ENCODE results near the gene FANCC. TPM values are rescaled to one million over a fixed set of nuclear protein-coding genes. Genes with fewer than 3 reads are reported as not detected.

Gene FANCC
- total and polyA plus RNA-seq, 2 of the 4 experiments (the other 2 are of a cell fraction): 4.7 to 6.3 TPM

- no peak overlapping the region for H3K18ac ChIP-seq (ENCODE audit: low read depth, low read length)
- no peak overlapping the region for H4K8ac ChIP-seq (ENCODE audit: low read depth in 2 of 2, low read length in 2 of 2)
- peaks cover 8% of the 10 kb centered on the region; the same call in 1 of the 2 replicates for H3K9me1 ChIP-seq (ENCODE audit: insufficient read depth, low read length)
- no peak overlapping the region for H3K14ac ChIP-seq (replicated peaks; ENCODE audit: low read depth, low read length)
- H2BK20ac ChIP-seq (ENCODE audit: low read depth, low read length): no peak overlapping the region
- no TSS peak for BruUV-seq (replicated peaks)
- ChIA-PET POLR2A (ENCODE audit: unreplicated experiment) (no interaction called here), CTCF (interaction anchor here (1.1 to 1.5 kb wide), 2 partner anchors 11 kb away, joined by 4 to 5 read pairs; no protein-coding TSS in a partner anchor)
- H3K27ac ChIP-seq (ENCODE audit: insufficient read depth, low read length): no peak overlapping the region
- H3K79me1 ChIP-seq (ENCODE audit: low read depth in 1 of 2, low read length in 2 of 2): no peaks in the 10 kb centered on the region
- no peak overlapping the region for H2BK120ac ChIP-seq (ENCODE audit: low read depth, low read length)
- H3K9ac ChIP-seq (ENCODE audit: low read depth, low read length): no peak overlapping the region
- intact Hi-C loops (cut with micrococcal nuclease): no loop called here
- H3K4me3 ChIP-seq (ENCODE audit: insufficient read depth, low read depth, low read length): no peak overlapping the region
- no peak overlapping the region for H4K5ac ChIP-seq (ENCODE audit: low read depth, low read length)
- no peak overlapping the region for H2AK9ac ChIP-seq (replicated peaks; ENCODE audit: low read depth, low read length, poor library complexity)
- no peak overlapping the region for H2AFZ ChIP-seq (replicated peaks; ENCODE audit: low read length, poor library complexity)
- no peak overlapping the region for H2BK5ac ChIP-seq (ENCODE audit: low read depth, low read length, poor library complexity, severe bottlenecking)
- H3K36me3 ChIP-seq (ENCODE audit: control insufficient read depth, insufficient read depth, low read length): peaks cover 3% of the 10 kb centered on the region; the same call in 1 of the 2 replicates
- no peaks in the 10 kb centered on the region for H3K9me3 ChIP-seq (ENCODE audit: control insufficient read depth, insufficient read depth, low read length)
- dilution Hi-C loops (cut with HindIII; ENCODE audit: low sequenced_read_pairs, unreplicated experiment): no loop called here
- no peak for DNase-seq
- no peak overlapping the region for H4K91ac ChIP-seq (ENCODE audit: insufficient read depth, low read depth, low read length)
- no peak for TF ChIP-seq POLR2A (IDR thresholded peaks at IDR 0.05; ENCODE audit: low read depth, low read length)
- TF ChIP-seq CTCF (conservative IDR thresholded peaks at IDR 0.05; ENCODE audit: low read depth, low read length): no peak
- no peak for TF ChIP-seq ELK1 (IDR thresholded peaks at IDR 0.05; ENCODE audit: borderline replicate concordance, low read depth, low read length)
- no peak for TF ChIP-seq FOS (IDR thresholded peaks at IDR 0.05; ENCODE audit: low read depth, low read length)
- no peak for TF ChIP-seq MAZ (IDR thresholded peaks at IDR 0.05; ENCODE audit: borderline replicate concordance, low read depth, low read length)
- no peak for TF ChIP-seq RFX5 (IDR thresholded peaks at IDR 0.05; ENCODE audit: low read depth, low read length)
- no peak for TF ChIP-seq CEBPB (IDR thresholded peaks at IDR 0.05; ENCODE audit: low read depth, low read length)
- no peak for TF ChIP-seq MXI1 (IDR thresholded peaks at IDR 0.05; ENCODE audit: borderline replicate concordance, low read depth, low read length)
- no peak for TF ChIP-seq SMC3 (IDR thresholded peaks at IDR 0.05; ENCODE audit: low read depth, low read length)
- no peak for TF ChIP-seq RAD21 (IDR thresholded peaks at IDR 0.05; ENCODE audit: low read length)
- no peak for TF ChIP-seq NFE2L2 (IDR thresholded peaks at IDR 0.05; ENCODE audit: low read depth, low read length)
- no peak for TF ChIP-seq CHD1 (IDR thresholded peaks at IDR 0.05; ENCODE audit: low read depth, low read length)
- no peaks in the 10 kb centered on the region for H4K20me1 ChIP-seq (ENCODE audit: insufficient read depth, low read length)
- no peak overlapping the region for H3K4me2 ChIP-seq (ENCODE audit: low read depth, low read length)
- H3K4me1 ChIP-seq (ENCODE audit: control insufficient read depth, insufficient read depth, low read length): no peaks in the 10 kb centered on the region
- in situ Hi-C loops (cut with MboI; ENCODE audit: low sequenced_read_pairs): no loop called here
- H2AK5ac ChIP-seq (ENCODE audit: low read depth, low read length): no peak overlapping the region
- no peak overlapping the region for H3K56ac ChIP-seq (ENCODE audit: extremely low read depth, insufficient read depth, low read length)
- no CpG with 5 or more reads among the region's 1 CpG for WGBS, 2 experiments (ENCODE audit: extremely low coverage in 2 of 2, insufficient read length in 1 of 2)
- H3K27me3 ChIP-seq (ENCODE audit: control insufficient read depth, insufficient read depth, low read length): no peaks in the 10 kb centered on the region
- no peak for ATAC-seq (ENCODE audit: low read depth)
- no peak overlapping the region for H2BK15ac ChIP-seq (ENCODE audit: low read depth, low read length)
- no peak overlapping the region for H3K4ac ChIP-seq (ENCODE audit: low read depth, low read length)
- no peak overlapping the region for H3K23ac ChIP-seq (ENCODE audit: low read depth, low read length)
Observed at GRCh38 chr9:95116808-95117204, 200.7 kb downstream of the FANCC start.

Measured in IMR-90 (cell line).